Neural crest cell (in vitro differentiated cells): ENCODE data around the gene BEAN1. TPM values are rescaled to one million over a fixed set of nuclear protein-coding genes. Genes with fewer than 3 reads are reported as not detected.

Experiments
- DNase-seq: peaks from one replicate; pipeline ENCODE4 v3.0.0; 2021; ENCODE audit warnings: low read depth, mixed read lengths, low spot score
- H3K27ac Mint-ChIP-seq: one replicate; pipeline ENCODE4 v1.8.0; 2021; ENCODE audit warnings: mild to moderate bottlenecking, mixed read lengths; ENCODE audit not compliant: unreplicated experiment
- H3K27me3 Mint-ChIP-seq: 2 replicates; pipeline ENCODE4 v1.8.0; 2021; ENCODE audit warnings: low read depth, mild to moderate bottlenecking, mixed read lengths
- H3K36me3 Mint-ChIP-seq: 2 replicates; pipeline ENCODE4 v1.8.0; 2021; ENCODE audit warnings: low read depth, mild to moderate bottlenecking, mixed read lengths
- H3K4me1 Mint-ChIP-seq: 2 replicates; pipeline ENCODE4 v1.8.0; 2021; ENCODE audit warnings: mixed read lengths
- H3K4me3 Mint-ChIP-seq: one replicate; pipeline ENCODE4 v1.8.0; 2021; ENCODE audit warnings: mild to moderate bottlenecking, mixed read lengths
- H3K9me3 Mint-ChIP-seq: 2 replicates; pipeline ENCODE4 v1.8.0; 2021; ENCODE audit warnings: mixed read lengths
- CTCF ChIP-seq: fragments of 200-600 bp; sonication (generic); conservative IDR thresholded peaks from 2 replicates; pipeline ENCODE4 v1.5.0; 2021; ENCODE audit warnings: antibody characterized with exemption, mild to moderate bottlenecking
- total RNA-seq: library from RNA; stranded (reverse); gene quantifications from 2 replicates; pipeline ENCODE4 v1.2.1, GENCODE V29; 2021

Gene BEAN1
- total RNA-seq, 1 donor from 2014 or later, result 1.5 TPM

- TF ChIP-seq CTCF, result no peak
- Mint-ChIP-seq H3K36me3 (no peaks in the 10 kb centered on the region), H3K9me3 (peaks cover 8% of the 10 kb centered on the region)
Measured at GRCh38 chr16:66419527-66419926, 7.6 kb upstream of the BEAN1 start.

GRCh38 chr16:66420396-66420795 is 6.7 kb upstream of the BEAN1 start:
- TF ChIP-seq CTCF, result no peak
- Mint-ChIP-seq H3K4me3 (no peak overlapping the region), H3K4me1 (no peaks in the 10 kb centered on the region), H3K27ac (no peak overlapping the region), H3K36me3 (no peaks in the 10 kb centered on the region), H3K27me3 (peaks cover 42% of the 10 kb centered on the region), H3K9me3 (peaks cover 8% of the 10 kb centered on the region)
- DNase-seq, result no peak

More at GRCh38 chr16:66419527-66419926, 7.6 kb upstream of the BEAN1 start:
- DNase-seq, result no peak
- no peak overlapping the region for H3K27ac Mint-ChIP-seq
- H3K4me3 Mint-ChIP-seq, result no peak overlapping the region
- no peaks in the 10 kb centered on the region for H3K4me1 Mint-ChIP-seq
- peaks cover 33% of the 10 kb centered on the region for H3K27me3 Mint-ChIP-seq

- Mint-ChIP-seq H3K27ac (no peak overlapping the region), H3K9me3 (peaks cover 4% of the 10 kb centered on the region), H3K36me3 (no peaks in the 10 kb centered on the region), H3K27me3 (peaks cover 53% of the 10 kb centered on the region), H3K4me1 (peaks cover 5% of the 10 kb centered on the region), H3K4me3 (no peak overlapping the region)
- no peak for TF ChIP-seq CTCF
- no peak for DNase-seq
Measured at GRCh38 chr16:66421891-66422290, 5.2 kb upstream of the BEAN1 start.

GRCh38 chr16:66422366-66422765 is 4.7 kb upstream of the BEAN1 start:
- no peak overlapping the region for H3K4me3 Mint-ChIP-seq
- peaks cover 5% of the 10 kb centered on the region for H3K4me1 Mint-ChIP-seq
- no peak for DNase-seq
- no peak for TF ChIP-seq CTCF
- peaks cover 53% of the 10 kb centered on the region for H3K27me3 Mint-ChIP-seq
- no peak overlapping the region for H3K27ac Mint-ChIP-seq
- no peaks in the 10 kb centered on the region for H3K36me3 Mint-ChIP-seq
- no peaks in the 10 kb centered on the region for H3K9me3 Mint-ChIP-seq

- TF ChIP-seq CTCF, result no peak
- H3K9me3 Mint-ChIP-seq, result no peaks in the 10 kb centered on the region
- no peak overlapping the region for H3K4me3 Mint-ChIP-seq
- no peak for DNase-seq
- no peak overlapping the region for H3K27ac Mint-ChIP-seq
- H3K36me3 Mint-ChIP-seq, result no peaks in the 10 kb centered on the region
- peaks cover 5% of the 10 kb centered on the region for H3K4me1 Mint-ChIP-seq
- H3K27me3 Mint-ChIP-seq, result peaks cover 61% of the 10 kb centered on the region
Measured at GRCh38 chr16:66423177-66423576, 3.9 kb upstream of the BEAN1 start.

GRCh38 chr16:66425651-66426050 is 1.4 kb upstream of the BEAN1 start:
- Mint-ChIP-seq H3K4me3 (peak overlapping the region; percentile 69), H3K36me3 (no peaks in the 10 kb centered on the region), H3K4me1 (peaks cover 5% of the 10 kb centered on the region), H3K27ac (no peak overlapping the region), H3K9me3 (no peaks in the 10 kb centered on the region), H3K27me3 (peaks cover 74% of the 10 kb centered on the region)
- no peak for TF ChIP-seq CTCF
- no peak for DNase-seq
